Naive thymus-derived CD4-positive, alpha-beta T cell (primary cell): ENCODE data around the gene GDF2. TPM values are rescaled to one million over a fixed set of nuclear protein-coding genes. Genes with fewer than 3 reads are reported as not detected.
A peak's percentile ranks its signal among the peaks of the same experiment; 100 is the strongest.

ENCODE experiments used
- ATAC-seq: fragments of 150-1000 bp; cut with Tn5 transposase; 2 replicates; pipeline ENCODE4 v1.10.0; 2021; ENCODE audit warnings: mild to moderate bottlenecking, moderate library complexity
- CTCF ChIA-PET: fragments of 350-600 bp; sonication (Branson Sonifier 250); formaldehyde crosslinking; loops from one replicate; lab custom pipeline; 2021; ENCODE audit warnings: antibody characterized with exemption; lab: Charles Lee
- POLR2A ChIA-PET: fragments of 350-600 bp; sonication (Branson Sonifier 250); formaldehyde crosslinking; loops from one replicate; lab custom pipeline; 2021; ENCODE audit warnings: antibody characterized with exemption, inconsistent platforms; lab: Charles Lee
- DNase-seq, 9 donors: peaks; one replicate each; pipeline versions ENCODE4 v3.0.0 to v3.0.0-alpha.2; 2020 to 2022; ENCODE audit warnings: mixed read lengths in 1 of 9
- H3K27ac ChIP-seq: one replicate; pipeline ENCODE4 v1.7.0; 2013; ENCODE audit warnings: mild to moderate bottlenecking, low read depth, low read length, moderate library complexity
- H3K27me3 ChIP-seq, 2 donors: one replicate each; pipeline ENCODE4 v1.7.0; 2013; ENCODE audit warnings: low read length in 2 of 2, mild to moderate bottlenecking in 2 of 2, moderate library complexity in 2 of 2; ENCODE audit not compliant: control insufficient read depth in 2 of 2, insufficient read depth in 2 of 2
- H3K36me3 ChIP-seq, 3 experiments: 1 replicate in 2 of 3; 2 replicates in 1 of 3; pipeline ENCODE4 v1.7.0; 2013; ENCODE audit warnings: low read length in 3 of 3, mild to moderate bottlenecking in 3 of 3, moderate library complexity in 1 of 3; ENCODE audit not compliant: insufficient read depth in 3 of 3, control insufficient read depth in 2 of 3
- H3K4me1 ChIP-seq, 2 donors: one replicate each; pipeline ENCODE4 v1.7.0; 2013; ENCODE audit warnings: low read length in 2 of 2, mild to moderate bottlenecking in 2 of 2, moderate library complexity in 1 of 2; ENCODE audit not compliant: control insufficient read depth in 2 of 2, insufficient read depth in 2 of 2
- H3K4me3 ChIP-seq: 2 replicates; pipeline ENCODE4 v1.7.0; 2013; ENCODE audit warnings: mild to moderate bottlenecking, low read length
- H3K9me3 ChIP-seq, 3 experiments: 1 replicate in 2 of 3; 2 replicates in 1 of 3; pipeline ENCODE4 v1.7.0; 2013; ENCODE audit warnings: low read length in 3 of 3; ENCODE audit not compliant: control insufficient read depth in 2 of 3
- H3K27ac Mint-ChIP-seq, 9 donors: one replicate each; pipeline ENCODE4 v1.8.0; 2020 to 2022; ENCODE audit warnings: mixed read lengths in 9 of 9, mild to moderate bottlenecking in 8 of 9, moderate library complexity in 5 of 9, inconsistent platforms in 2 of 9
- H3K27me3 Mint-ChIP-seq, 5 donors: one replicate each; pipeline ENCODE4 v1.8.0; 2021 to 2022; ENCODE audit warnings: mixed read lengths in 5 of 5, mild to moderate bottlenecking in 1 of 5
- H3K36me3 Mint-ChIP-seq, 5 donors: one replicate each; pipeline ENCODE4 v1.8.0; 2020 to 2022; ENCODE audit warnings: mixed read lengths in 5 of 5, mild to moderate bottlenecking in 3 of 5, inconsistent platforms in 1 of 5
- H3K4me1 Mint-ChIP-seq, 7 donors: one replicate each; pipeline ENCODE4 v1.8.0; 2020 to 2022; ENCODE audit warnings: mixed read lengths in 7 of 7, mild to moderate bottlenecking in 3 of 7, inconsistent platforms in 1 of 7
- H3K4me3 Mint-ChIP-seq, 10 donors: one replicate each; pipeline ENCODE4 v1.8.0; 2020 to 2022; ENCODE audit warnings: mild to moderate bottlenecking in 10 of 10, mixed read lengths in 10 of 10, moderate library complexity in 6 of 10, inconsistent platforms in 2 of 10
- H3K9me3 Mint-ChIP-seq, 11 donors: one replicate each; pipeline ENCODE4 v1.8.0; 2020 to 2022; ENCODE audit warnings: mixed read lengths in 11 of 11, mild to moderate bottlenecking in 4 of 11, inconsistent platforms in 1 of 11, moderate library complexity in 1 of 11
- intact Hi-C, 2 donors: fragments of 100-400 bp; cut with micrococcal nuclease; formaldehyde crosslinking; loops; one replicate each; pipeline ENCODE4 v1.15.1; 2023
- polyA plus RNA-seq, 2 donors: library from polyadenylated mRNA; unstranded; fragments of 300-500 nt; fragmentation: Illumina TruSeq; gene quantifications; one replicate each; pipeline ENCODE4 v1.2.3, GENCODE V29; 2021
- total RNA-seq, 6 experiments: library from RNA in 5 of 6; stranded (reverse) in 5 of 6; gene quantifications; 1 replicate in 5 of 6; 2 replicates in 1 of 6; pipeline ENCODE4 v1.2.3 and lab custom pipeline; 2021 to 2026

The GDF2 gene
- total and polyA plus RNA-seq, 7 experiments from 2014 or later: not detected

- DNase-seq: peak in 8 of 9 donors; percentile 26 to 84 (median 72)
- intact Hi-C loops: loop anchor here (1.0 to 5.0 kb wide), 5 partner anchors 11 to 145 kb away; partner anchors contain the start of gene GDF10 (in 1 of the 2)
- no peaks in the 10 kb centered on the region for H3K27me3 ChIP-seq
- peaks cover 16 to 50% (median 45%) of the 10 kb centered on the region in 7 donors for H3K4me1 Mint-ChIP-seq
- peak overlapping the region; percentile 43 to 82 (median 70) for H3K4me3 Mint-ChIP-seq
- H3K27ac Mint-ChIP-seq: peak overlapping the region; percentile 71 to 94 (median 88)
- H3K9me3 Mint-ChIP-seq: no peaks in the 10 kb centered on the region
- no peaks in the 10 kb centered on the region for H3K9me3 ChIP-seq
- peaks cover 0 to 2% (median 0%) of the 10 kb centered on the region in 5 donors for H3K27me3 Mint-ChIP-seq
- no peaks in the 10 kb centered on the region for H3K36me3 ChIP-seq
- H3K4me3 ChIP-seq: peak overlapping the region; percentile 41
- POLR2A ChIA-PET: interaction anchor here (0.6 to 3.3 kb wide), 10 partner anchors 8 to 287 kb away, joined by 3 to 31 read pairs (median 6); no protein-coding TSS in a partner anchor
- peak; percentile 79 for ATAC-seq
- CTCF ChIA-PET: interaction anchor here (0.6 to 6.4 kb wide), 29 partner anchors 9 to 286 kb away, joined by 3 to 155 read pairs (median 4); no protein-coding TSS in a partner anchor
- H3K27ac ChIP-seq: peak overlapping the region; percentile 61
- peaks cover 14 to 31% of the 10 kb centered on the region in 2 donors for H3K4me1 ChIP-seq
- no peaks in the 10 kb centered on the region for H3K36me3 Mint-ChIP-seq
These were observed 10.9 kb upstream of the GDF2 start for GRCh38 chr10:47311193-47311931.

- no peaks in the 10 kb centered on the region for H3K36me3 Mint-ChIP-seq
- peak overlapping the region; percentile 43 to 82 (median 70) for H3K4me3 Mint-ChIP-seq
- POLR2A ChIA-PET: interaction anchor here (1.0 to 3.3 kb wide), 8 partner anchors 9 to 264 kb away, joined by 3 to 31 read pairs (median 10); no protein-coding TSS in a partner anchor
These were observed 10.2 kb upstream of the GDF2 start for GRCh38 chr10:47311932-47312662.

GRCh38 chr10:47312663-47312995 lies 9.6 kb upstream of the GDF2 start:
- Histone ChIP-seq H3K9me3 (no peaks in the 10 kb centered on the region), H3K4me3 (no peak overlapping the region), H3K4me1 (peaks cover 14 to 28% of the 10 kb centered on the region in 2 donors), H3K36me3 (no peaks in the 10 kb centered on the region), H3K27me3 (no peaks in the 10 kb centered on the region), H3K27ac (no peak overlapping the region)
- POLR2A ChIA-PET: interaction anchor here (3.3 kb wide), 1 partner anchor 264 kb away, joined by 31 read pairs; no protein-coding TSS in a partner anchor
- Mint-ChIP-seq H3K4me1 (peaks cover 9 to 39% (median 34%) of the 10 kb centered on the region in 7 donors), H3K36me3 (no peaks in the 10 kb centered on the region), H3K9me3 (no peaks in the 10 kb centered on the region), H3K4me3 (no peak overlapping the region), H3K27me3 (no peaks in the 10 kb centered on the region), H3K27ac (peak overlapping the region in 2 of 9 donors; percentile 81 to 94)
- no peak for DNase-seq
- CTCF ChIA-PET: interaction anchor here (0.9 to 6.4 kb wide), 11 partner anchors 9 to 287 kb away, joined by 3 to 155 read pairs (median 7); no protein-coding TSS in a partner anchor
- no peak for ATAC-seq
- intact Hi-C loops: loop anchor here (1.0 to 5.0 kb wide), 5 partner anchors 28 to 288 kb away; no protein-coding TSS in a partner anchor

More at GRCh38 chr10:47311932-47312662, 10.2 kb upstream of the GDF2 start:
- Mint-ChIP-seq H3K27ac (peak overlapping the region; percentile 71 to 94 (median 88)), H3K4me1 (peaks cover 11 to 44% (median 38%) of the 10 kb centered on the region in 7 donors), H3K27me3 (peaks cover 0 to under 1% (median 0%) of the 10 kb centered on the region in 5 donors), H3K9me3 (no peaks in the 10 kb centered on the region)
- CTCF ChIA-PET: interaction anchor here (0.7 to 6.4 kb wide), 27 partner anchors 9 to 286 kb away, joined by 3 to 155 read pairs (median 4); no protein-coding TSS in a partner anchor
- Histone ChIP-seq H3K27me3 (no peaks in the 10 kb centered on the region), H3K9me3 (no peaks in the 10 kb centered on the region), H3K27ac (peak overlapping the region; percentile 61), H3K4me1 (peaks cover 14 to 31% of the 10 kb centered on the region in 2 donors), H3K36me3 (no peaks in the 10 kb centered on the region), H3K4me3 (peak overlapping the region; percentile 41)
- intact Hi-C loops: loop anchor here (1.0 to 5.0 kb wide), 9 partner anchors 12 to 288 kb away; partner anchors contain the start of gene GDF10 (in 1 of the 2)
- ATAC-seq (peak; percentile 90), DNase-seq (peak; percentile 70 to 86 (median 79))

GRCh38 chr10:47314416-47314970 lies 7.8 kb upstream of the GDF2 start:
- ATAC-seq (no peak), DNase-seq (no peak)
- Histone ChIP-seq H3K4me1 (peaks cover 14 to 23% of the 10 kb centered on the region in 2 donors), H3K9me3 (no peaks in the 10 kb centered on the region), H3K27ac (no peak overlapping the region), H3K36me3 (no peaks in the 10 kb centered on the region), H3K27me3 (no peaks in the 10 kb centered on the region), H3K4me3 (no peak overlapping the region)
- POLR2A ChIA-PET: interaction anchor here (0.7 to 1.5 kb wide), 2 partner anchors 22 to 54 kb away, joined by 3 to 4 read pairs; no protein-coding TSS in a partner anchor
- Mint-ChIP-seq H3K9me3 (no peaks in the 10 kb centered on the region), H3K27ac (peak overlapping the region in 2 of 9 donors; percentile 51 to 85), H3K4me1 (peaks cover 4 to 26% (median 21%) of the 10 kb centered on the region in 7 donors), H3K36me3 (no peaks in the 10 kb centered on the region), H3K27me3 (peaks cover 0 to 3% (median 0%) of the 10 kb centered on the region in 5 donors), H3K4me3 (no peak overlapping the region)
- CTCF ChIA-PET: interaction anchor here (0.8 to 6.4 kb wide), 6 partner anchors 9 to 320 kb away, joined by 3 to 155 read pairs (median 4); no protein-coding TSS in a partner anchor
- intact Hi-C loops: loop anchor here in 1 of 2 donors (5.0 kb wide), 1 partner anchor 132 kb away; no protein-coding TSS in a partner anchor

- intact Hi-C loops: no loop called here
- Mint-ChIP-seq H3K9me3 (no peaks in the 10 kb centered on the region), H3K4me3 (no peak overlapping the region)
These were observed 6.8 kb upstream of the GDF2 start for GRCh38 chr10:47315421-47315820.

More at GRCh38 chr10:47315421-47315820, 6.8 kb upstream of the GDF2 start:
- Mint-ChIP-seq H3K4me1 (peaks cover 4 to 22% (median 19%) of the 10 kb centered on the region in 7 donors), H3K36me3 (no peaks in the 10 kb centered on the region), H3K27ac (no peak overlapping the region), H3K27me3 (peaks cover 0 to 3% (median 0%) of the 10 kb centered on the region in 5 donors)
- ATAC-seq (no peak), DNase-seq (no peak)
- Histone ChIP-seq H3K27me3 (no peaks in the 10 kb centered on the region), H3K4me3 (no peak overlapping the region), H3K9me3 (no peaks in the 10 kb centered on the region), H3K36me3 (no peaks in the 10 kb centered on the region), H3K4me1 (peaks cover 14 to 19% of the 10 kb centered on the region in 2 donors), H3K27ac (no peak overlapping the region)
- POLR2A ChIA-PET: interaction anchor here (0.8 kb wide), 1 partner anchor 270 kb away, joined by 3 read pairs; no protein-coding TSS in a partner anchor
- CTCF ChIA-PET: interaction anchor here (1.1 to 6.4 kb wide), 3 partner anchors 10 to 290 kb away, joined by 3 to 155 read pairs (median 93); no protein-coding TSS in a partner anchor
